H1 (cell line): ENCODE results near the gene SAE1. TPM values are rescaled to one million over a fixed set of nuclear protein-coding genes. Genes with fewer than 3 reads are reported as not detected.

Source experiments
- CTCF ChIA-PET: fragments of 300-600 bp; sonication (Branson Sonifier 250); formaldehyde crosslinking; loops from one replicate; lab custom pipeline; 2021; ENCODE audit not compliant: partially characterized antibody; lab: Charles Lee
- POLR2A ChIA-PET: fragments of 300-600 bp; sonication (Branson Sonifier 250); formaldehyde crosslinking; loops from one replicate; lab custom pipeline; 2021; ENCODE audit warnings: inconsistent platforms; ENCODE audit not compliant: partially characterized antibody; lab: Charles Lee
- DNase-seq, 2 experiments: peaks; one replicate each; pipeline versions ENCODE4 v3.0.0 to v3.0.0-alpha.2; 2010 to 2022; ENCODE audit warnings: low spot score in 2 of 2, low read depth in 1 of 2, mixed read lengths in 1 of 2
- FAIRE-seq: peaks from 2 replicates; lab custom pipeline; 2011; peaks lifted over from hg19 to GRCh38; lab: Jason Lieb, UNC
- H2AFZ ChIP-seq: 2 replicates; pipeline ENCODE4 v1.8.1; 2012; ENCODE audit warnings: low read length, inconsistent platforms
- H2AK5ac ChIP-seq: 2 replicates; pipeline ENCODE4 v1.6.1; 2013; ENCODE audit warnings: low read depth, low read length
- H2BK120ac ChIP-seq: replicated peaks from 2 replicates; pipeline ENCODE3; 2013; ENCODE audit warnings: low read depth, low read length, inconsistent platforms
- H2BK12ac ChIP-seq: 2 replicates; pipeline ENCODE4 v1.6.1; 2013; ENCODE audit warnings: low read depth, low read length
- H2BK15ac ChIP-seq: 2 replicates; pipeline ENCODE4 v1.6.1; 2013; ENCODE audit warnings: low read length
- H2BK20ac ChIP-seq: 2 replicates; pipeline ENCODE4 v1.6.1; 2013; ENCODE audit warnings: low read length
- H2BK5ac ChIP-seq: 2 replicates; pipeline ENCODE4 v1.6.1; 2013; ENCODE audit warnings: low read depth, low read length
- H3K14ac ChIP-seq: 2 replicates; pipeline ENCODE4 v1.6.1; 2013; ENCODE audit warnings: inconsistent platforms; ENCODE audit not compliant: insufficient read length
- H3K18ac ChIP-seq: 2 replicates; pipeline ENCODE4 v1.6.1; 2013; ENCODE audit warnings: low read length; ENCODE audit errors: extremely low read depth
- H3K23ac ChIP-seq: 2 replicates; pipeline ENCODE4 v1.6.1; 2013; ENCODE audit warnings: inconsistent platforms; ENCODE audit not compliant: insufficient read length
- H3K23me2 ChIP-seq: 2 replicates; pipeline ENCODE4 v1.6.1; 2013; ENCODE audit warnings: low read depth, low read length
- H3K27ac ChIP-seq: 2 replicates; pipeline ENCODE4 v1.6.1; 2011; ENCODE audit warnings: low read depth, low read length, inconsistent platforms
- H3K27me3 ChIP-seq, 4 experiments: replicated peaks in 1 of 4; 1 replicate in 1 of 4; 2 replicates in 3 of 4; pipeline versions ENCODE4 v1.6.1 to v1.8.1; 2011 to 2013; ENCODE audit warnings: low read length in 3 of 4, mild to moderate bottlenecking in 3 of 4, inconsistent platforms in 2 of 4, mixed read lengths in 2 of 4, moderate library complexity in 1 of 4; ENCODE audit not compliant: control insufficient read depth in 3 of 4, insufficient read depth in 3 of 4; ENCODE audit errors: extremely low read depth in 1 of 4
- H3K36me3 ChIP-seq, 4 experiments: 2 replicates each; pipeline versions ENCODE4 v1.6.1 to v1.8.1; 2011 to 2013; ENCODE audit warnings: mild to moderate bottlenecking in 4 of 4, low read length in 3 of 4, moderate library complexity in 2 of 4, control low read depth in 1 of 4, inconsistent platforms in 1 of 4; ENCODE audit not compliant: insufficient read depth in 4 of 4, control insufficient read depth in 2 of 4
- H3K4ac ChIP-seq: replicated peaks from 2 replicates; pipeline ENCODE3; 2013; ENCODE audit warnings: low read length, low read depth, mixed read lengths, inconsistent platforms; ENCODE audit not compliant: insufficient read length
- H3K4me1 ChIP-seq, 4 experiments: replicated peaks in 1 of 4; 1 replicate in 1 of 4; 2 replicates in 3 of 4; pipeline versions ENCODE4 v1.6.1 to v1.8.1; 2011 to 2013; ENCODE audit warnings: low read length in 3 of 4, inconsistent platforms in 2 of 4, mixed read lengths in 1 of 4; ENCODE audit not compliant: insufficient read depth in 4 of 4, control insufficient read depth in 3 of 4
- H3K4me2 ChIP-seq, 2 experiments: 2 replicates each; pipeline versions ENCODE4 v1.6.1 to v1.8.1; 2011 to 2013; ENCODE audit warnings: low read depth in 2 of 2, low read length in 2 of 2, control low read depth in 1 of 2, inconsistent platforms in 1 of 2, mild to moderate bottlenecking in 1 of 2; ENCODE audit not compliant: insufficient read depth in 1 of 2
- H3K4me3 ChIP-seq, 4 experiments: fragments of 200-600, 300-600 bp in 1 of 4; sonication (generic), shearing (Covaris generic), sonication (Bioruptor Twin) in 1 of 4; 2 replicates each; pipeline versions ENCODE4 v1.5.1 to v1.8.1; 2011 to 2016; ENCODE audit warnings: low read length in 4 of 4, low read depth in 3 of 4, control low read depth in 2 of 4, inconsistent platforms in 2 of 4, mild to moderate bottlenecking in 2 of 4, mixed read lengths in 1 of 4, moderate library complexity in 1 of 4; ENCODE audit not compliant: insufficient read depth in 2 of 4; ENCODE audit errors: extremely low read depth in 1 of 4
- H3K56ac ChIP-seq: replicated peaks from 2 replicates; pipeline ENCODE3; 2013; ENCODE audit warnings: low read depth, mild to moderate bottlenecking, mixed read lengths, low read length, inconsistent platforms; ENCODE audit not compliant: insufficient read length
- H3K79me1 ChIP-seq: 2 replicates; pipeline ENCODE4 v1.6.1; 2013; ENCODE audit warnings: low read depth, low read length, control low read depth
- H3K79me2 ChIP-seq, 2 experiments: 2 replicates each; pipeline versions ENCODE4 v1.6.1 to v1.8.1; 2012 to 2013; ENCODE audit warnings: low read length in 2 of 2, mild to moderate bottlenecking in 2 of 2, inconsistent platforms in 1 of 2; ENCODE audit not compliant: insufficient read depth in 2 of 2, control insufficient read depth in 1 of 2
- H3K9ac ChIP-seq, 4 experiments: replicated peaks in 1 of 4; 1 replicate in 1 of 4; 2 replicates in 3 of 4; pipeline versions ENCODE4 v1.6.1 to v1.8.1; 2011 to 2013; ENCODE audit warnings: low read depth in 3 of 4, low read length in 3 of 4, control low read depth in 2 of 4, mild to moderate bottlenecking in 2 of 4, moderate library complexity in 2 of 4, inconsistent platforms in 1 of 4; ENCODE audit errors: extremely low read depth in 1 of 4
- H3K9me3 ChIP-seq, 2 experiments: 2 replicates each; pipeline versions ENCODE4 v1.6.1 to v1.8.1; 2012 to 2013; ENCODE audit warnings: mild to moderate bottlenecking in 2 of 2, moderate library complexity in 2 of 2, control low read depth in 1 of 2, inconsistent platforms in 1 of 2, low read depth in 1 of 2, low read length in 1 of 2, mixed read lengths in 1 of 2; ENCODE audit not compliant: insufficient read depth in 2 of 2
- H4K20me1 ChIP-seq, 2 experiments: replicated peaks in 1 of 2; 2 replicates each; pipeline versions ENCODE3 to v1.8.1; 2011 to 2013; ENCODE audit warnings: inconsistent platforms in 2 of 2, low read length in 2 of 2, mild to moderate bottlenecking in 1 of 2; ENCODE audit not compliant: insufficient read depth in 2 of 2, control insufficient read depth in 1 of 2
- H4K5ac ChIP-seq: 2 replicates; pipeline ENCODE4 v1.6.1; 2013; ENCODE audit warnings: low read length, low read depth, mixed read lengths, inconsistent platforms; ENCODE audit not compliant: insufficient read length
- H4K8ac ChIP-seq: 2 replicates; pipeline ENCODE4 v1.8.0; 2013; ENCODE audit warnings: mild to moderate bottlenecking, moderate library complexity, low read length, inconsistent platforms; ENCODE audit not compliant: insufficient read depth; ENCODE audit errors: extremely low read depth
- H4K91ac ChIP-seq: replicated peaks from 2 replicates; pipeline ENCODE3; 2013; ENCODE audit warnings: low read length, mixed read lengths, inconsistent platforms; ENCODE audit not compliant: insufficient read length
- CTCF ChIP-seq, 3 experiments: IDR thresholded peaks; 1 replicate in 2 of 3; 2 replicates in 1 of 3; pipeline versions ENCODE4 v1.5.1 to v1.6.1; 2011; ENCODE audit warnings: low read length in 3 of 3, mild to moderate bottlenecking in 3 of 3, inconsistent platforms in 2 of 3, low read depth in 1 of 3, moderate library complexity in 1 of 3; ENCODE audit not compliant: insufficient read depth in 1 of 3; ENCODE audit errors: control extremely low read depth in 1 of 3
- JUN ChIP-seq: IDR thresholded peaks from 2 replicates; pipeline ENCODE4 v1.6.1; 2011; ENCODE audit warnings: low read depth, mild to moderate bottlenecking, improper control_type of control experiment, low read length
- KDM4A ChIP-seq: IDR thresholded peaks from one replicate; pipeline ENCODE4 v1.7.1; 2012; ENCODE audit warnings: low read depth, mild to moderate bottlenecking, moderate library complexity, low read length, inconsistent platforms; ENCODE audit not compliant: severe bottlenecking
- NANOG ChIP-seq: IDR thresholded peaks from 2 replicates; pipeline ENCODE4 v1.6.1; 2011; ENCODE audit warnings: low read length, low read depth, mild to moderate bottlenecking, inconsistent platforms; ENCODE audit not compliant: insufficient read depth, poor library complexity, severe bottlenecking
- POLR2AphosphoS5 ChIP-seq: IDR thresholded peaks from 2 replicates; pipeline ENCODE4 v1.6.1; 2011; ENCODE audit warnings: low read depth, low read length
- POU5F1 ChIP-seq: IDR thresholded peaks from 2 replicates; pipeline ENCODE4 v1.6.1; 2011; ENCODE audit warnings: low read depth, mild to moderate bottlenecking, low read length, moderate library complexity
- TBP ChIP-seq: IDR thresholded peaks from 2 replicates; pipeline ENCODE4 v1.6.1; 2011; ENCODE audit warnings: low read depth, low read length, improper control_type of control experiment
- TEAD4 ChIP-seq: IDR thresholded peaks from 2 replicates; pipeline ENCODE4 v1.6.1; 2012; ENCODE audit warnings: low read depth, low read length, inconsistent platforms, mixed read lengths
- WGBS, 2 experiments: shearing (Covaris generic) in 1 of 2; methylation state at CpG; one replicate each; pipeline versions ENCODE4 v1.1.6 to v1.1.7; 2013 to 2015; ENCODE audit warnings: low lambda C conversion rate in 2 of 2, mixed read lengths in 2 of 2, inconsistent platforms in 1 of 2, low coverage in 1 of 2, missing lambda C conversion rate in 1 of 2; ENCODE audit not compliant: insufficient replicate concordance in 2 of 2, insufficient coverage in 1 of 2, insufficient read length in 1 of 2; ENCODE audit errors: extremely low coverage in 1 of 2, missing lambda C conversion rate in 1 of 2; 5-methylcytosine and 5-hydroxymethylcytosine counted together
- polyA plus RNA-seq, 7 experiments: library from polyadenylated mRNA; depleted of rRNA in 3 of 7; stranded (reverse) in 5 of 7; unstranded in 2 of 7; fragments of >200 nt in 5 of 7; fragments of 200-250 nt in 2 of 7; gene quantifications; 1 replicate in 5 of 7; 2 replicates in 1 of 7; 4 replicates in 1 of 7; pipeline versions ENCODE4 v1.2.1 to v1.2.3, GENCODE V29; 2011 to 2013; ENCODE audit warnings: missing spikeins in 2 of 7, mixed read lengths in 2 of 7
- total RNA-seq: library from RNA; stranded (reverse); fragmentation: NEBNext Ultra II Directional; extraction: Animal tissue kit (Norgen Biotek cat#: 25700); gene quantifications from 2 replicates; pipeline ENCODE4 v1.2.1, GENCODE V29; 2021

The SAE1 gene
- total and polyA plus RNA-seq, 2 of the 8 experiments (the other 6 are each of a cell fraction or from before 2014, with no cell fraction given): 213 to 268 TPM

- Histone ChIP-seq H3K56ac (peak overlapping the region; percentile 3), H3K4me3 (peak overlapping the region in 2 of 4 experiments; percentile 32 to 36; a peak in 4 of 8 replicates), H3K27ac (peak overlapping the region; percentile 82), H3K9me3 (no peaks in the 10 kb centered on the region), H2BK15ac (no peak overlapping the region), H2BK120ac (peak overlapping the region; percentile 30), H2BK20ac (peak overlapping the region; percentile 63), H3K36me3 (peaks cover 21 to 83% (median 44%) of the 10 kb centered on the region in 4 experiments; a peak in 7 of 8 replicates), H3K14ac (no peak overlapping the region), H3K23me2 (no peaks in the 10 kb centered on the region; the same call in 1 of the 2 replicates), H3K4me1 (peaks cover 13 to 21% (median 19%) of the 10 kb centered on the region in 4 experiments), H3K23ac (no peak overlapping the region), H2AK5ac (peak overlapping the region; percentile 72), H4K5ac (peak overlapping the region; percentile 60), H3K79me1 (no peaks in the 10 kb centered on the region; the same call in 1 of the 2 replicates), H3K4ac (no peak overlapping the region), H3K27me3 (no peaks in the 10 kb centered on the region), H4K8ac (no peak overlapping the region), H3K9ac (peak overlapping the region in 3 of 4 experiments; percentile 44 to 77 (median 56); a peak in 6 of 7 replicates), H2BK12ac (peak overlapping the region; percentile 73), H3K79me2 (peaks cover 6 to 47% of the 10 kb centered on the region in 2 experiments; a peak in 3 of 4 replicates), H4K20me1 (peaks cover under 1 to 3% of the 10 kb centered on the region in 2 experiments), H2AFZ (no peak overlapping the region), H4K91ac (peak overlapping the region; percentile 48), H2BK5ac (peak overlapping the region; percentile 93), H3K4me2 (peak overlapping the region; percentile 69), H3K18ac (peak overlapping the region; percentile 89)
- 16% methylated on average over 10 of the region's 10 CpGs; no CpG with 5 or more reads in 1 of the 2 experiments for WGBS, 2 experiments
- ChIA-PET CTCF (interaction anchor here (0.8 to 2.5 kb wide), 10 partner anchors 9 to 166 kb away, joined by 3 to 14 read pairs (median 4); no protein-coding TSS in a partner anchor), POLR2A (interaction anchor here (0.7 to 9.1 kb wide), 24 partner anchors 9 to 369 kb away, joined by 3 to 98 read pairs (median 5); partner anchors contain the start of genes CCDC9, SAE1, SLC1A5 and ZC3H4)
- DNase-seq (peak; percentile 66 to 67), FAIRE-seq (peak; percentile 95)
- no peak for TF ChIP-seq JUN
- TF ChIP-seq POU5F1: no peak
- TF ChIP-seq POLR2AphosphoS5: no peak
- TF ChIP-seq TBP: no peak
- TF ChIP-seq TEAD4: peak; percentile 98
- TF ChIP-seq KDM4A: no peak
- peak in 1 of 3 experiments; percentile 26; a peak in 1 of 4 replicates for TF ChIP-seq CTCF (IDR thresholded peaks at IDR 0.05; ENCODE audit: control extremely low read depth in 1 of 3, insufficient read depth in 1 of 3, low read depth in 1 of 3, low read length in 3 of 3)
- TF ChIP-seq NANOG: peak; percentile 65
Measured at GRCh38 chr19:47157431-47158321, 27.0 kb downstream of the SAE1 start.
